GM18858 (cell line): ENCODE results near the gene GTF2H2.
"Not testable (repeated sequence)": the region's sequence is repeated elsewhere in the genome, so short reads cannot be mapped to it uniquely, and the experiment has no call there.

Experiments
- ATAC-seq: cut with Tn5 transposase; IDR thresholded peaks from one replicate; pipeline ENCODE4 v1.9.1; 2021; ENCODE audit not compliant: unreplicated experiment

The GTF2H2 gene

DNA sequence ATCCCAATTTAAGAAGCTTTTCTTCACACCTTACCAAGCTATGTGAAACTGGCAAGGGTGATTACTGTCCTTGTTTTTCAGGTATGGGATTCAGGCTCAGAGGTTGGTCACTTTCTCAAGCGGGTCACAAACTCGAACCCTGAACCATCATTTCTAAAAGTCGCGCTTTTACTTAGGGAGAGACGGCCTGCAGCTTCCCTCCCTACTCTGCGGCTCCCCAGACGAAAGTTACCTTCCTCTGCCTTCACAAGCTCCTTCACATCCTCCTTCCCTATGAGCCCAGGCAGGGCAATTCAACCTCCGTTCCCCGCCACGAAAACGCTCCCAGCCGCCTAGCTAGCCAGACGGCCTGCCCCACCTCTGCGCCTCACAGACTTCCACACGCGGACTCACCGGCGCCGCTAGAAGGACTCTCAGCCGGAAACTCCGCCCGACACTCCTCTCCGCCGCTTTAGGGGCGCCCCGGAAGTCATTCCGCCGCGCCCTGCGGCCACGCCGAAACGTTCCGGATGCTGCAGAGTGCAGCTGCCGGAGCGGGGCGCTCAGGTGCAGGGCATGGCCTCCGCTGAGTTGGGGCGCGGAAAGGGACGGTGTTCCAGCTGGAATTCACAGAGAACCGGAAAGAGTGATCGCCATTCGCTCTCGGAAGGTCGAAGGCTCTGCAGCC, at the start of gene GTF2H2:
GTF2H2 (minus strand) TSS at position 415 of the 667 bp plus-strand sequence. CDS start 4,913 bp downstream, outside the sequence.
- peak; percentile 95 for ATAC-seq

DNA sequence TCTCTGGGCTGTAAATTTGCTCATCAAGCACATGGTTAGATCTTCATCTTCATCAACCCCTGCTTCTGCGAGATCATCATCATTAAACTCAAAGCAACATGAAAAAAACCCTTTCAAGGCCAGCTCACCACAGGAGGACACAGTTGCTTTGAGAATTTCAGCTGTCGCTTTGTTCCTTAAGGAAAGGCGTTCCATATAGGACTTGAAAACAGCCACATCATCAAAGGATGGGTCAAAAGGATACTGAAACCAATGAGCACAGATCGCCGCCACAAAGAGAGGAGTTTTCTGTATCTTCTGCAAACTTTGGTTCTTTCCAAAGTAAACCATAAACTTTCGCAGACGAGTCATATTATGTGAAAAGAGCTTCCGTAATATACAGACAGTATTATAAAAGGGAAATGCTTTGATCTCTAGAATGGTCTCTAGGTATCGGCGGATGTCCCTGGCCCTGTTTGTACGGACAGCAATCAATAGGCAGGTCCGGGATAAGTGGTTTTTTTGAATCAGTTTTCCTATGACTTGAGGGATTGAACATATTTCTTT, 42.3 kb upstream of the GTF2H2 start:
- ATAC-seq = not testable (repeated sequence)

DNA sequence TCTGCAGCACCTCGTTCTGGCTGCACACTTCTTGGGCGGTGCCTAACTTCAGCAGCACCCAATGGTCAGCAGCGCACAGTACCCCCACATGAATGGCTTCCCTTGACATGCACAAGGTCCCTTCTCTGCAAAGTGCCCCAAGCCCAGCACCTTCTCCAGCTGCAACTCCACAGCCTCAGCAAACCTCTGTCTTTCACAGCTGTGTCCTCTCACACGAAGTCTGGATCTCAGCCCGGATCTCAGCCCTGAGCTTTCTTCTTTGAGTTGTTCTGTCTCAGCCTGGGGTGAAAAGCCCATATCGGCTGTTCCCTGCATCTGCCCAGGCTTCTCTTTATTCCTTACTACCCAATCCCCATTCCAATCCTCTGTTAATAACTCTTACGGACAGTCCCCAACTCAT, 32.5 kb upstream of the GTF2H2 start:
- ATAC-seq = not testable (repeated sequence)

- not testable (repeated sequence) for ATAC-seq
These were observed 30.4 kb upstream of the GTF2H2 start for GRCh38 chr5:71097930-71098203.

DNA sequence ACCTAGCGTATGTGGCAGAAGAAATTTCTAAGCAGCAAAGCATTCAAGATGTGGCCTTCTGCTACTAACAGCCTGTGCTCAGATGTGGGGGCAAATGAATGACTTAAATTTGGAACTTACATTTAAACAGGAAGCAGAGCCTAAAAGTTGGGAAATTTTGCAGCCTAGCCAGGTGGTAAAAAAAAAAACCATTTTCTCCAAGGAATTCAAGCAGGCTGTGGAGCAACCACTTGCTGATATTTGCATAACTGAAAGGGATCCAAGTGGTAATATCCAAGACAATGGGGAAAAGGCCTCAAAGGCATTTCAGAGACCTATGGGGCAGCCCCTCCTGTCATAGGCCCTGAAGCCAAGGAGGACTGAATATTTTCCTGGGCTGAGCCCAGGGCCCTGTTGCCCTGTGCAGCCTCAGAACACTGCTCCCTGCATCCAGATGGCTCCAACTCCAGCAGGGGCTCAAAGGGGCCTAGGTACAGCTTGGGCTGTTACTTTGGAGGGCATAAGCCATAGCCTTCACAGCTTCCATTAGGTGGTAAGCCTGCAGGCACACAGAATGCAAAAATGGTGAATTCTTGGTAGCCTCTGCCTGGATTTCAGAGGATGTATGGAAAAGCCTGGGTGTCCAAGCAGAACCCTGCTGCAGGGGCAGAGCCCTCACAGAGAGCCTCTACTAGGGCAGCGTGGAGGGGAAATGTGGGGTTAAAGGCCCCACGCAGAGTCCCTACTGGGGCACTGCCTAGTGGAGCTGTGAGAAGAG, 29.9 kb upstream of the GTF2H2 start:
- not testable (repeated sequence) for ATAC-seq

- ATAC-seq = not testable (repeated sequence)
These were observed 22.3 kb upstream of the GTF2H2 start for GRCh38 chr5:71089773-71090172.

DNA sequence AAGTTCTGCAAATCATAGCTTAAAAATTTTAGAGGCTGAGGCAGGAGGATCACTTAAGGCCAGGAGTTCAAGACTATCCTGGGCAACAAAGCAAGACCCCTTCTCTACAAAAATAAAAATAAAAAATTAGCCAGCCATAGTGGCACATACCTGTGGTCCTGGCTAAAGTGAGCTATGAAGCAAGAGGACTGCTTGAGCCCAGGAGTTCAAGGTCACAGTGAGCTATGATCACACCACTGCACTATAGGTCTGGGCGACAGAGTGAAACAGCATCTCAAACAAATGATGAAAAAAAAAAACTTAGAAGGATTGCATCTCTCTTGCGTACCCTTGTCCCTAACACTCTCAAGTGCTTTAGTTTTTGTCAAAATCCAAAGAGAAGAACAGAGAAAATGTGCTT, 21.3 kb upstream of the GTF2H2 start:
- not testable (repeated sequence) for ATAC-seq

GRCh38 chr5:71086145-71086544, 18.7 kb upstream of the GTF2H2 start:
- not testable (repeated sequence) for ATAC-seq

DNA sequence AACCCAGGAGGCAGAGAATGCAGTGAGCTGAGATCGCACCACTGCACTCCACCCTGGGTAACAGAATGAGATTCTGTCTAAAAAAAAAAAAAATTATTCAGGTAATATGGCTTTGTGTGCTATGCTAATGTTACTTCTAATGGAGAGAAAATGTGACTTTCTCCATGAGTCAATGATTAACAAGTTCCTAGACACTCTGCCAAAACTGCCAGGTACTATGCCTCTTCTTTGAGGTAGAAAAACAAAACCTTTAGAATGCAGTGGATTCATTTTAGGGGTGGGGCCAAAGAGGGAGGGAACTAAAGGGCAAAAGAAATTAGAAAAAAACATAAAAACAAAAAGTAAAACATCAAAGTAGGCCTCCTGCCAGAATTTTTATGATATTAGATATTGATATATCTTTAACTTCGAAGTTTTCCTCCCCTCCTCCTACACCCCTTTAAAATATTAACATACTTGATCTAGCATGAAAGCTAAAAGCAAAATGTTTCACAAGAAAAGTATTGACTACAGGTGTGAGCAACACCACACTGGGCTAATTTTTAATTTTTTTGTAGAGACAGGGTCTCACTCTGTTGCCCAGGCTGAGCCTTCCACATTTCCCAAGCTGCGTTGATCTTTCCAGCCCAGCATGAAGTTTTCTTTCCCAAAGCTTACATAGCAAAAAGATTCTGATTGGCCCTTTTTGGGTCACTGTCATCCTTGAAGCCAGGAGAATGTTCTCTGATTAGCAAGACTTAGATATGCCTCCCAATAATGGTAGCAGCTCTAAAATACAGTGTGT, 17.0 kb upstream of the GTF2H2 start:
- ATAC-seq = not testable (repeated sequence)

GRCh38 chr5:71082898-71083297, 15.4 kb upstream of the GTF2H2 start:
- not testable (repeated sequence) for ATAC-seq

DNA sequence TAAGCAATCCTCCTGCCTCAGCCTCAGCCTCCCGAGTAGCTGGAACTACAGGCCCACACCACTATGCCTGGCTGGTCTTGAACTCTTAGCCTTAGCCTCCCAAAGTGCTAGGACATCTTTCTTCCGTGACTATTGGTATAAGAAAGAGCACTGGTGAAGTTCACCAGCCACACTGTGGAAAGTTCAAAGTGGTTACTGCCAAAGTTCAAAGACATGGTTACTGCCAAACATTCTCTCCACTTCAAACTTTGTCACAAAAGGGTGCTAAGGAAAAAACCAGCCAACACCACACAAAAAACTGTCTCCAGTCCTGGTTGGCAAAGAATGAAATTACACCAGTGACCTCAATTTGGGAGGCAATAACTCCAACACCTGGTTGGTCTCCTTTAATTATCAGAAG, 14.9 kb upstream of the GTF2H2 start:
- not testable (repeated sequence) for ATAC-seq

GRCh38 chr5:71061322-71061721, 6.2 kb downstream of the GTF2H2 start:
- not testable (repeated sequence) for ATAC-seq

DNA sequence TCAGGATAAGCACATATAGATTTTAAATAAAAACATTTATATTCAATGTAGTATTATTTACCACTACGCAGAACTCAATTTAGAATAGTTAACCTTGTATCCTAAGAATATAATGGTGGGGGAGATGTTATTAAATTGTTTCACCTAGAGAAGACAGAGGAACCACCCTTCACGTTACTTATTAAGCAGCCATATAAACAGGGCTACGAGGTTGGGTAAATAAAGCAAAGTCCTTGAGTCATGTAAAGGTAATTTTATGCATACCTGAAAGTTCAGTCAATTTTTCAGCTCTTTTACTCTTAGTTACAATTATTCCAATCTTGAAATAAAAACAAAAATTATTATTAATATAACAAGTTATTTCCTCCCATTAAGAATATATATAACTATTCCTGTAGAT, 8.1 kb downstream of the GTF2H2 start:
- ATAC-seq = not testable (repeated sequence)

GRCh38 chr5:71044808-71045207, 22.7 kb downstream of the GTF2H2 start:
- not testable (repeated sequence) for ATAC-seq

GRCh38 chr5:71044128-71044527, 23.3 kb downstream of the GTF2H2 start:
- ATAC-seq = not testable (repeated sequence)

DNA sequence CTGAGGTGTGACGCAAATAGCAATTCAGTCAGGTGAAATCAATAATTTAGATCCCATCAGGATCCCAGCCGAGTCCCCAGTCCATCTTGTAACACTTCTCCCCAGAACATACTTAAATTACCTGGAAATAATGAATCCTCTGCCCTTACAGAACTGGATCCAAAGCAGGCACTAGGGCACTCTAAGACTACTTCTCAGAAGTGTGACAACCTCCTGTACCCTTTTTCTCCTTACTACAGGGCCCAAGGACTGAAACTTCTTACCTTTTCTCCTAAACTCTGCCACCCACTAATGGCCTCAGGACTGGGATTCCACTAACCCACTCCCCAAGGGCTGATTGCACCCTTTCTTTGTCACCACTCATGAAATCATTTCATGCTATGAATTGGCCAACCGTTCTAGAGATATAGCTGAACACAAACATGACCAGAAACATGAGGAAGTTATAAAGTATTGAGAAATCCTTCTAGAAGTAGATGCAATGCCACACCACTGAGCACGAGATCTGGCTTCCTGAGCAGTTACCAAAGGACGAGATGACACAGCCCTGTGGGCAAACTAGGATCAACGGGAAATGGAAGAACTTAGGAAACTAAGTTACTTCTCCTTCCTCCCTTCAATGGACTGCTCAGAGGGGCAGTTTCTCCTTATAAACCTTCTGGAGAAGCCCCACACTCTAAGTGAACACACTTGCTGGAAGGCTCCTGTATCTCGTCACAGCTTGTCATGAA, 36.3 kb downstream of the GTF2H2 start:
- not testable (repeated sequence) for ATAC-seq

DNA sequence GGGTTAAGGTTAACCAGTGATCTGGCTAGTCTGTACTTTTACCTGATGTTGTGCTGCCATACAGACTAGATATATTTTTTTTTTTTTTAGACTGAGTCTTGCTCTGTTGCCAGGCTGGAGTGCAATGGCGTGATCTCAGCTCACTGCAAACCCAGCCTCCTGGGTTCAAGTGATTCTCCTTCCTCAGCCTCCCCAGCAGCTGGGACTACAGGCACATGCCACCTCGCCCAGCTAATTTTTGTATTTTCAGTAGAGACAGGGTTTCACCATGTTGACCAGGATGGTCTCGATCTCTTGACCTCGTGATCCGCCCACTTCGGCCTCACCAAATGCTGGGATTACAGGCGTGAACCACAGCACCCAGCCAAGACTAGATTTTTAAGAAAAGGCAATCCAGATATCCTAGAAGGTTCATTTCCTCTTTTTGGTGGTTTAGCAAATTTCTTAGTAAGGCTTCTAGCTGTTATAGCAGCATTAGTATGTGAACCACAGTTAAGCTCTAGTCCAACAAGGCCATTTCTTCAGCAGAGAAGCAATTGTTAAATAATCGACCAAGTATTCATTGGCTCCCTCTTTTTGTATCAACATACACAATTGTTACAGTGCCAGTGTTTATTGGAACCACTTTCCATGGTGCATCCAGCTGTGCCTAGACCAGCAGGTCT, 42.1 kb downstream of the GTF2H2 start, which contains the start of gene NAIP:
NAIP (minus strand) TSS at position 51 of the 665 bp plus-strand sequence. CDS start 12,424 bp downstream, outside the sequence.
- not testable (repeated sequence) for ATAC-seq

DNA sequence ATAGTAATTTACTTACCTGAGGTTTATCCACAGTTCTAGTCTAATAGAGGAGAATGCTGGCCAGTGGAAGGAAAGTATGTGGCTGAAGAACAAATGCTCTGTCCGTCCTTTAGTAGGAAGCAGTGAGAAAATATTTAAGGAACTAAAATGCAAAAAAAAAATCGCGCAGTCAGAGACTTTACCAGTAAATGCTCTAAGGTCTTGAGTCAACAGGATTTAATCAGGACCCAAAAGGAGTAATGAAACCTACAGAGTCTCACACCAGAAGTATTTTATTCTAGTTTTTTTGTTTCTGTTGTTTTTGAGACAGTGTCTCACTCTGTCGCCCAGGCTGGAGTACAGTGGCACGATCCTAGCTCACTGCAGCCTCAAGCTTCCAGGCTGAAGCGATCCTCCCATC, 46.8 kb downstream of the GTF2H2 start:
- not testable (repeated sequence) for ATAC-seq

DNA sequence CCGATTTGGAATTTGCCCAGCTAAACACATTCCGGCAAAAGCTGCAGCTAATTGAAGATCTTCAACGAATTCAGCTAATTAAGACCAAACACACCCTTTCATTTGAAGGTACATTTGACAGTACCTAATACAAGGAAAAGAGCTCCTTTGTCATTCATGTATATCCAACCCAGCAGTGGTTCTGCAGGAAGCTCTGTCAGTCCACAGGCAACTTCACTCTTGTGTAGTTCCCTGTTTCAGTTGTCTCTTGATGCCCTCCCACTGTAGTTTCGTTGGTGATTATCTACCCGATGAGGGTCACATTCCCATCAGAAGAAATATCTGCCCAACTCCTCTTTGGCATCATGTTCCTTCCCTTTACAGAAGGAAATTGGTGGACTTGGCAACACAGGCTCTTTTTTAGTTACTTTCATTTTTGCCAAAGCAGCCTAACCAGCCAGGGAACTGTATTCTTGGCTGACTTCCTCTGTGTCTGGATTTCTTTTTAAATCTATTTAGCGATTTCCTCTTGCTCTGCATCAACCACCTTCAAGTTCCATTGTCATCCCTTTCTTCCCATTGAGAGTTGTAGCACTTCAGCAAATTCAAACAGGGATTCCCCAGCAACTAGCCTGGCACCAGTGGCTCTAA, 49.0 kb downstream of the GTF2H2 start:
- ATAC-seq = not testable (repeated sequence)

DNA sequence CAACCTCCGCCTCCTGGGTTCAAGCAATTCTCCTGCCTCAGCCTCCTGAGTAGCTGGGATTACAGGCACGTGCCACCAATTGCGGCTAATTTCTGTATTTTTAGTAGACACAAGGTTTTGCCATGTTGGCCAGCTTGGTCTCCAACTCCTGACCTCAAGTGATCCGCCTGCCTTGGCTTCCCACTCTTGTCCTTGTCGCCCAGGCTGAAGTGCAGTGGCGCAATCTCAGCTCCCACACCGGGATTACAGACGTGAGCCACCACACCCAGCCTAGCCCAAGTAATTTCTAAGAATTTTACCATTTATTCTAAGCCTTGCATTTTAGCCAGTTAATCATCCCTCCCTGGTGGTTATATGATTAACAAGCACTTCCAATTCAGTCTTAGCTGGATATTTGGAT, 53.3 kb downstream of the GTF2H2 start:
- no peak for ATAC-seq
